ENCODE measurements around the gene TRIP10. TPM values are rescaled to one million over a fixed set of nuclear protein-coding genes. Genes with fewer than 3 reads are reported as not detected.

TRIP10 gene
- polyA plus RNA-seq, 3 donors, result 1.5 to 2.4 (median 1.9) TPM

DNA sequence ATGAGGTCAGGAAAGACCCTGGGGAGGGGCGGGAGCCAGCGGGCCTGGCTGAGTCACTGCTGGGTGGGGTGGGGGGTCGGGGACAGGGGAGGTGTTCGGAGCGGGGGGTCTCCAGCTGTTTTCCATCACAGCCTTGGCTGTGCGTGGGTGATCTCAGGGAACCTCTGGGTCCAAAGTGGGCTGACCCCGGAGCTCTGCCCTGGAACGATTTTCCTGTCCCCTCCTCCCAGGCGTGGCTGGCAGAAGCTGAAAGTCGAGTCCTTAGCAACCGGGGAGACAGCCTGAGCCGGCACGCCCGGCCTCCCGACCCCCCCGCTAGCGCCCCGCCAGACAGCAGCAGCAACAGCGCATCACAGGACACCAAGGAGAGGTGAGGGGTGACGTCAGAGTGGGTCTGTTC, 10.6 kb downstream of the TRIP10 start:
- Mint-ChIP-seq H3K36me3 (no peaks in the 10 kb centered on the region), H3K4me1 (peaks cover 11% of the 10 kb centered on the region), H3K27ac (no peak overlapping the region), H3K4me3 (no peak overlapping the region), H3K9me3 (no peaks in the 10 kb centered on the region), H3K27me3 (ENCODE audit: low read depth in 3 of 3) (peaks cover 3 to 13% (median 6%) of the 10 kb centered on the region in 3 donors)
- no peaks in the 10 kb centered on the region for H3K36me3 ChIP-seq (replicated peaks in 1 of 2; ENCODE audit: control insufficient read depth in 1 of 2, insufficient read depth in 2 of 2, low read length in 2 of 2)
- no peak overlapping the region for H2AFZ ChIP-seq (ENCODE audit: insufficient read depth, low read depth, low read length, poor library complexity, severe bottlenecking)
- WGBS (ENCODE audit: insufficient coverage), result 93% methylated on average over 9 of the region's 20 CpGs
- H3K4me3 ChIP-seq (replicated peaks in 1 of 3; ENCODE audit: low read depth in 2 of 3, low read length in 3 of 3), result no peak overlapping the region
- H3K9me3 ChIP-seq (replicated peaks in 1 of 2; ENCODE audit: control insufficient read depth in 1 of 2, insufficient read depth in 1 of 2, low read length in 2 of 2), result no peaks in the 10 kb centered on the region
- no peak overlapping the region for H3K27ac ChIP-seq (ENCODE audit: low read depth in 1 of 2, low read length in 2 of 2)
- no peaks in the 10 kb centered on the region for H3K27me3 ChIP-seq (ENCODE audit: control insufficient read depth in 2 of 2, insufficient read depth in 2 of 2, low read length in 2 of 2)
- no peak overlapping the region for H3K4me2 ChIP-seq (replicated peaks; ENCODE audit: extremely low read depth, low read length, poor library complexity, severe bottlenecking)
- TF ChIP-seq, protein P1, sequence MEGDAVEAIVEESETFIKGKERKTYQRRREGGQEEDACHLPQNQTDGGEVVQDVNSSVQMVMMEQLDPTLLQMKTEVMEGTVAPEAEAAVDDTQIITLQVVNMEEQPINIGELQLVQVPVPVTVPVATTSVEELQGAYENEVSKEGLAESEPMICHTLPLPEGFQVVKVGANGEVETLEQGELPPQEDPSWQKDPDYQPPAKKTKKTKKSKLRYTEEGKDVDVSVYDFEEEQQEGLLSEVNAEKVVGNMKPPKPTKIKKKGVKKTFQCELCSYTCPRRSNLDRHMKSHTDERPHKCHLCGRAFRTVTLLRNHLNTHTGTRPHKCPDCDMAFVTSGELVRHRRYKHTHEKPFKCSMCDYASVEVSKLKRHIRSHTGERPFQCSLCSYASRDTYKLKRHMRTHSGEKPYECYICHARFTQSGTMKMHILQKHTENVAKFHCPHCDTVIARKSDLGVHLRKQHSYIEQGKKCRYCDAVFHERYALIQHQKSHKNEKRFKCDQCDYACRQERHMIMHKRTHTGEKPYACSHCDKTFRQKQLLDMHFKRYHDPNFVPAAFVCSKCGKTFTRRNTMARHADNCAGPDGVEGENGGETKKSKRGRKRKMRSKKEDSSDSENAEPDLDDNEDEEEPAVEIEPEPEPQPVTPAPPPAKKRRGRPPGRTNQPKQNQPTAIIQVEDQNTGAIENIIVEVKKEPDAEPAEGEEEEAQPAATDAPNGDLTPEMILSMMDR (IDR thresholded peaks at IDR 0.05), result no peak
- no peaks in the 10 kb centered on the region for H4K20me1 ChIP-seq (ENCODE audit: insufficient read depth, low read length)
- no peak overlapping the region for H3K9ac ChIP-seq (ENCODE audit: insufficient read depth, low read length, poor library complexity, severe bottlenecking)
- intact Hi-C loops (cut with micrococcal nuclease), result no loop called here
- no peak for DNase-seq
- H3K4me1 ChIP-seq (ENCODE audit: control insufficient read depth in 1 of 2, insufficient read depth in 2 of 2, low read length in 2 of 2), result peaks cover 13 to 19% of the 10 kb centered on the region in 2 donors
- no peaks in the 10 kb centered on the region for H3K79me2 ChIP-seq (ENCODE audit: insufficient read depth, low read length)

DNA sequence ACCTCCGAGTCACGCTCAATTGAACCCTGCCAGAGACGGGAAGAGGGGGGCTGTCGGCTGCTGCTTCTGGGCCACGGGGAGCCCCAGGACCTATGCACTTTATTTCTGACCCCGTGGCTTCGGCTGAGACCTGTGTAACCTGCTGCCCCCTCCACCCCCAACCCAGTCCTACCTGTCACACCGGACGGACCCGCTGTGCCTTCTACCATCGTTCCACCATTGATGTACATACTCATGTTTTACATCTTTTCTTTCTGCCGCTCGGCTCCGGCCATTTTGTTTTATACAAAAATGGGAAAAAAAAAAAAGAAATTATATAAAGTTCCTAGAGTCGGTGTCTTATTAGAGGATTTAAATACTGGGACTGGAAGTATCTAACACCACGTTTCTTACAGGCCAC, 11.7 kb downstream of the TRIP10 start:
- H4K20me1 ChIP-seq (ENCODE audit: insufficient read depth, low read length), result no peaks in the 10 kb centered on the region
- Mint-ChIP-seq H3K9me3 (no peaks in the 10 kb centered on the region), H3K4me1 (peaks cover 11% of the 10 kb centered on the region), H3K36me3 (no peaks in the 10 kb centered on the region), H3K27ac (no peak overlapping the region), H3K27me3 (ENCODE audit: low read depth in 3 of 3) (peaks cover 1 to 10% (median 6%) of the 10 kb centered on the region in 3 donors), H3K4me3 (no peak overlapping the region)
- H3K4me2 ChIP-seq (replicated peaks; ENCODE audit: extremely low read depth, low read length, poor library complexity, severe bottlenecking), result no peak overlapping the region
- H3K27me3 ChIP-seq (ENCODE audit: control insufficient read depth in 2 of 2, insufficient read depth in 2 of 2, low read length in 2 of 2), result no peaks in the 10 kb centered on the region
- peaks cover 13 to 19% of the 10 kb centered on the region in 2 donors for H3K4me1 ChIP-seq (ENCODE audit: control insufficient read depth in 1 of 2, insufficient read depth in 2 of 2, low read length in 2 of 2)
- no peak for DNase-seq
- no peak overlapping the region for H3K4me3 ChIP-seq (replicated peaks in 1 of 3; ENCODE audit: low read depth in 2 of 3, low read length in 3 of 3)
- H3K9ac ChIP-seq (ENCODE audit: insufficient read depth, low read length, poor library complexity, severe bottlenecking), result no peak overlapping the region
- no peak overlapping the region for H2AFZ ChIP-seq (ENCODE audit: insufficient read depth, low read depth, low read length, poor library complexity, severe bottlenecking)
- intact Hi-C loops (cut with micrococcal nuclease), result no loop called here
- H3K79me2 ChIP-seq (ENCODE audit: insufficient read depth, low read length), result no peaks in the 10 kb centered on the region
- TF ChIP-seq, protein P1 (IDR thresholded peaks at IDR 0.05), result no peak
- no peaks in the 10 kb centered on the region for H3K36me3 ChIP-seq (replicated peaks in 1 of 2; ENCODE audit: control insufficient read depth in 1 of 2, insufficient read depth in 2 of 2, low read length in 2 of 2)
- 93% methylated on average over 9 of the region's 16 CpGs for WGBS (ENCODE audit: insufficient coverage)
- no peak overlapping the region for H3K27ac ChIP-seq (ENCODE audit: low read depth in 1 of 2, low read length in 2 of 2)
- H3K9me3 ChIP-seq (replicated peaks in 1 of 2; ENCODE audit: control insufficient read depth in 1 of 2, insufficient read depth in 1 of 2, low read length in 2 of 2), result no peaks in the 10 kb centered on the region
